HepG2 (cell line): ENCODE data around the gene TMEM145. TPM values are rescaled to one million over a fixed set of nuclear protein-coding genes. Genes with fewer than 3 reads are reported as not detected.

Experiments used
- ARNT2 ChIP-seq: sonication (generic); formaldehyde crosslinking; IDR thresholded peaks from 2 replicates; pipeline ENCODE4 v1.8.0; 2022; ENCODE audit warnings: mild to moderate bottlenecking, low read depth, missing genetic modification reagents, moderate library complexity
- BORCS8-MEF2B ChIP-seq: sonication (generic); formaldehyde crosslinking; IDR thresholded peaks from 2 replicates; pipeline ENCODE4 v1.8.0; 2022; ENCODE audit warnings: mild to moderate bottlenecking, missing genetic modification reagents
- DR1 ChIP-seq: sonication (generic); formaldehyde crosslinking; IDR thresholded peaks from 2 replicates; pipeline ENCODE4 v1.8.0; 2021; ENCODE audit warnings: mild to moderate bottlenecking, missing genetic modification reagents, inconsistent platforms
- FLYWCH1 ChIP-seq: sonication (generic); formaldehyde crosslinking; IDR thresholded peaks from 2 replicates; pipeline ENCODE4 v1.8.1; 2023; ENCODE audit warnings: mild to moderate bottlenecking, missing genetic modification reagents
- FOXO1 ChIP-seq: sonication (generic); formaldehyde crosslinking; IDR thresholded peaks from 2 replicates; pipeline ENCODE4 v1.4.0; 2020; ENCODE audit warnings: missing genetic modification reagents
- KLF11 ChIP-seq: IDR thresholded peaks from 2 replicates; pipeline ENCODE4 v1.6.1; 2016; ENCODE audit warnings: missing compliant biosample characterization
- MXD4 ChIP-seq: IDR thresholded peaks from 2 replicates; pipeline ENCODE4 v1.6.1; 2016; ENCODE audit warnings: mild to moderate bottlenecking, missing biosample characterization, missing genetic modification reagents
- NCOA2 ChIP-seq: sonication (generic); formaldehyde crosslinking; IDR thresholded peaks from 2 replicates; pipeline ENCODE4 v1.8.0; 2022; ENCODE audit warnings: inconsistent platforms
- NFE2 ChIP-seq: sonication (generic); formaldehyde crosslinking; IDR thresholded peaks from 2 replicates; pipeline ENCODE4 v1.4.0; 2020; ENCODE audit warnings: missing genetic modification reagents
- NFIC ChIP-seq: IDR thresholded peaks from 2 replicates; pipeline ENCODE4 v1.6.1; 2012; ENCODE audit warnings: mild to moderate bottlenecking, low read length, inconsistent platforms
- NONO ChIP-seq, 2 experiments: fragments of 450-650 bp in 1 of 2; sonication (generic) in 1 of 2; formaldehyde crosslinking in 1 of 2; IDR thresholded peaks in 1 of 2; conservative IDR thresholded peaks in 1 of 2; 2 replicates each; pipeline versions ENCODE4 v1.6.1 to v1.8.0; 2017 to 2022; ENCODE audit warnings: mild to moderate bottlenecking in 1 of 2, missing genetic modification reagents in 1 of 2, moderate library complexity in 1 of 2
- POGZ ChIP-seq: sonication (generic); formaldehyde crosslinking; IDR thresholded peaks from 2 replicates; pipeline ENCODE4 v1.4.0; 2020; ENCODE audit warnings: mild to moderate bottlenecking, missing genetic modification reagents
- POLR2AphosphoS2 ChIP-seq: IDR thresholded peaks from 2 replicates; pipeline ENCODE4 v1.6.1; 2011; ENCODE audit warnings: low read depth, low read length, improper control_type of control experiment
- SP4 ChIP-seq: sonication (generic); formaldehyde crosslinking; IDR thresholded peaks from 2 replicates; pipeline ENCODE4 v1.8.1; 2023; ENCODE audit warnings: mild to moderate bottlenecking, missing genetic modification reagents
- TFAP4 ChIP-seq: sonication (generic); IDR thresholded peaks from 2 replicates; pipeline ENCODE4 v1.6.1; 2016; ENCODE audit warnings: low read depth, borderline replicate concordance
- TRIM24 ChIP-seq: sonication (generic); formaldehyde crosslinking; IDR thresholded peaks from 2 replicates; pipeline ENCODE4 v1.8.0; 2022; ENCODE audit warnings: mild to moderate bottlenecking, missing genetic modification reagents
- USF2 ChIP-seq, 2 experiments: sonication (generic) in 1 of 2; formaldehyde crosslinking in 1 of 2; IDR thresholded peaks; 2 replicates each; pipeline versions ENCODE4 v1.5.1 to v1.6.1; 2011 to 2020; ENCODE audit warnings: borderline replicate concordance in 1 of 2, low read depth in 1 of 2, low read length in 1 of 2, mild to moderate bottlenecking in 1 of 2, missing genetic modification reagents in 1 of 2, moderate library complexity in 1 of 2
- ZFP36L1 ChIP-seq: sonication (generic); formaldehyde crosslinking; IDR thresholded peaks from 2 replicates; pipeline ENCODE4 v1.8.0; 2022; ENCODE audit warnings: mild to moderate bottlenecking, missing genetic modification reagents, moderate library complexity
- ZNF414 ChIP-seq: sonication (generic); formaldehyde crosslinking; IDR thresholded peaks from 2 replicates; pipeline ENCODE4 v1.5.0; 2020; ENCODE audit warnings: missing genetic modification reagents
- ZNF670 ChIP-seq: sonication (generic); formaldehyde crosslinking; IDR thresholded peaks from 2 replicates; pipeline ENCODE4 v1.8.0; 2022; ENCODE audit warnings: mild to moderate bottlenecking, missing genetic modification reagents, borderline replicate concordance
- ZNF816 ChIP-seq: sonication (generic); formaldehyde crosslinking; IDR thresholded peaks from 2 replicates; pipeline ENCODE4 v1.8.0; 2022; ENCODE audit warnings: missing genetic modification reagents, mild to moderate bottlenecking, borderline replicate concordance
- polyA plus RNA-seq, 8 experiments: library from polyadenylated mRNA; depleted of rRNA in 3 of 8; stranded (reverse) in 7 of 8; unstranded in 1 of 8; fragments of >200 nt; fragmentation: Illumina TruSeq in 4 of 8; extraction: Trizol in 4 of 8; gene quantifications; 2 replicates each; pipeline versions ENCODE4 v1.2.1 to v1.2.3, GENCODE V29; 2011 to 2016; ENCODE audit warnings: low read depth in 4 of 8, missing spikeins in 1 of 8, mixed read lengths in 1 of 8; ENCODE audit not compliant: insufficient read depth in 1 of 8
- total RNA-seq, 5 experiments: library from RNA; depleted of rRNA; stranded (reverse); fragments of >200 nt; fragmentation: Illumina TruSeq; extraction: Trizol; gene quantifications; 2 replicates each; pipeline ENCODE4 v1.2.3, GENCODE V29; 2016; ENCODE audit warnings: low read depth in 1 of 5
- TF ChIP-seq, protein P1 (sequence below): sonication (generic); formaldehyde crosslinking; IDR thresholded peaks from 2 replicates; pipeline ENCODE4 v1.5.0; 2020; ENCODE audit warnings: mild to moderate bottlenecking, missing genetic modification reagents

Gene TMEM145
- total and polyA plus RNA-seq, 2 of the 13 experiments (the other 11 are each of a cell fraction or from before 2014, with no cell fraction given): 0.07 to 5.1 TPM

GRCh38 chr19:42279902-42280814 is 33.0 kb upstream of the TMEM145 start (continued):
- TF ChIP-seq USF2 (IDR thresholded peaks at IDR 0.05; ENCODE audit: low read depth, low read length): no peak
- no peak for TF ChIP-seq USF2 (CRISPR knock-in tag; IDR thresholded peaks at IDR 0.05; ENCODE audit: borderline replicate concordance)
- peak; percentile 63; the same call in 1 of the 2 replicates for TF ChIP-seq ZFP36L1 (CRISPR knock-in tag)
- TF ChIP-seq ARNT2 (CRISPR knock-in tag): peak; percentile 82; the same call in 1 of the 2 replicates
- peak; percentile 72; the same call in 1 of the 2 replicates for TF ChIP-seq TFAP4
- TF ChIP-seq ZNF670 (CRISPR knock-in tag): peak; percentile 80; the same call in 1 of the 2 replicates
- no peak for TF ChIP-seq KLF11
- TF ChIP-seq FOXO1 (CRISPR knock-in tag): no peak
- peak; percentile 77; the same call in 1 of the 2 replicates for TF ChIP-seq ZNF816
- no peak for TF ChIP-seq FLYWCH1
- 0 out of 2 replicates have a peak, but pooled peaks have one; percentile 56 for TF ChIP-seq BORCS8-MEF2B (CRISPR knock-in tag)
- no peak for TF ChIP-seq POLR2AphosphoS2
- no peak for TF ChIP-seq NONO (IDR thresholded peaks at IDR 0.05)
- TF ChIP-seq NONO (CRISPR knock-in tag; conservative IDR thresholded peaks at IDR 0.05): peak; percentile 51; the same call in 1 of the 2 replicates
- no peak for TF ChIP-seq ZNF414 (CRISPR knock-in tag)
- no peak for TF ChIP-seq TRIM24 (CRISPR knock-in tag)
- TF ChIP-seq NFIC: no peak
- no peak for TF ChIP-seq NFE2 (CRISPR knock-in tag)
- no peak; the same call in 1 of the 2 replicates for TF ChIP-seq MXD4
- no peak for TF ChIP-seq NCOA2 (CRISPR knock-in tag)
- peak; percentile 58; the same call in 1 of the 2 replicates for TF ChIP-seq DR1 (CRISPR knock-in tag)
- TF ChIP-seq, protein P1, sequence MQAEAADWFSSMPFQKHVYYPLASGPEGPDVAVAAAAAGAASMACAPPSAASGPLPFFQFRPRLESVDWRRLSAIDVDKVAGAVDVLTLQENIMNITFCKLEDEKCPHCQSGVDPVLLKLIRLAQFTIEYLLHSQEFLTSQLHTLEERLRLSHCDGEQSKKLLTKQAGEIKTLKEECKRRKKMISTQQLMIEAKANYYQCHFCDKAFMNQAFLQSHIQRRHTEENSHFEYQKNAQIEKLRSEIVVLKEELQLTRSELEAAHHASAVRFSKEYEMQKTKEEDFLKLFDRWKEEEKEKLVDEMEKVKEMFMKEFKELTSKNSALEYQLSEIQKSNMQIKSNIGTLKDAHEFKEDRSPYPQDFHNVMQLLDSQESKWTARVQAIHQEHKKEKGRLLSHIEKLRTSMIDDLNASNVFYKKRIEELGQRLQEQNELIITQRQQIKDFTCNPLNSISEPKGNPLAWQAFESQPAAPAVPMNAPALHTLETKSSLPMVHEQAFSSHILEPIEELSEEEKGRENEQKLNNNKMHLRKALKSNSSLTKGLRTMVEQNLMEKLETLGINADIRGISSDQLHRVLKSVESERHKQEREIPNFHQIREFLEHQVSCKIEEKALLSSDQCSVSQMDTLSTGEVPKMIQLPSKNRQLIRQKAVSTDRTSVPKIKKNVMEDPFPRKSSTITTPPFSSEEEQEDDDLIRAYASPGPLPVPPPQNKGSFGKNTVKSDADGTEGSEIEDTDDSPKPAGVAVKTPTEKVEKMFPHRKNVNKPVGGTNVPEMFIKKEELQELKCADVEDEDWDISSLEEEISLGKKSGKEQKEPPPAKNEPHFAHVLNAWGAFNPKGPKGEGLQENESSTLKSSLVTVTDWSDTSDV (CRISPR knock-in tag): 0 out of 2 replicates have a peak, but pooled peaks have one; percentile 46
- TF ChIP-seq SP4 (CRISPR knock-in tag): peak; percentile 56; the same call in 1 of the 2 replicates
- peak; percentile 54; the same call in 1 of the 2 replicates for TF ChIP-seq POGZ (CRISPR knock-in tag)
